ENCODE measurements around the gene HAPLN3.

Gene HAPLN3

DNA sequence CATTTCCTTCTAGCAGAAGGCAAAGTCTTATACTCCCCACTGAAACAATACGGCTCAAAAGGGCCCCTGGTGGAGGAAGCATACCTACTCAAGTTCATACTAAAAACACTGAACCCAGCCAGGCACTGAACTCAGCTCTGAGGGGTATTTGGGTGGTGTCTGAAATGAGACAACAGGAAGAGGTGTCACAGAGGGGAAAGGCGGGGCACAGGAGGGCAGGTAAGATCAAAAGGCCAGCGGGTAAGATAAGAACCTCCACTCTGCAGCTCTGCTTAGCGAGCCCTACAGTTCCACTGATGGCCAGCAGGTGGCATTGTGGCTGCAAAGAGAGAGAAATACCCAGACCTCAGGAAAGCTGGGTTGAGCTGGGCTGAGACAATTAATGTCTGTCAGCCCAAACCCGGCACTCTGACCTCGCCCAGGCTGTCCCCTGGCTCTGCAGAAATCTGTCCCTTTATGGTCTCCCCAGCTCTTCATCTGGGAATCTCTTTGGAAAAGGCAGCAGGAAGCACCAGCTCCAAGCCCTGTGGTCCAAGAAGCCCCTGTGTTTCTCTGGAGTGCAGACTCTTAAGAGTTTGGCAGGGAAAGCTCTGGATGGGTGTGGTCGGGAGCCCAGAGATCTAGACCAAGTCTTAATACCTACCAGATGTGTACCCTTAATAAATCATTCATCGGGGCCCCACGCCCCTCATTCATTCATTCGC is 9.4 kb upstream of the HAPLN3 start:
- peaks cover 37% of the 10 kb centered on the region; the same call in 1 of the 2 replicates for H3K36me3 ChIP-seq (ENCODE audit: insufficient read depth, low read length)
- H3K79me2 ChIP-seq (ENCODE audit: insufficient read depth, low read length): peaks cover 29% of the 10 kb centered on the region; the same call in 1 of the 2 replicates
- peak overlapping the region; percentile 22 for H3K4me3 ChIP-seq (ENCODE audit: low read length, poor library complexity, severe bottlenecking)
- TF ChIP-seq, protein P1, sequence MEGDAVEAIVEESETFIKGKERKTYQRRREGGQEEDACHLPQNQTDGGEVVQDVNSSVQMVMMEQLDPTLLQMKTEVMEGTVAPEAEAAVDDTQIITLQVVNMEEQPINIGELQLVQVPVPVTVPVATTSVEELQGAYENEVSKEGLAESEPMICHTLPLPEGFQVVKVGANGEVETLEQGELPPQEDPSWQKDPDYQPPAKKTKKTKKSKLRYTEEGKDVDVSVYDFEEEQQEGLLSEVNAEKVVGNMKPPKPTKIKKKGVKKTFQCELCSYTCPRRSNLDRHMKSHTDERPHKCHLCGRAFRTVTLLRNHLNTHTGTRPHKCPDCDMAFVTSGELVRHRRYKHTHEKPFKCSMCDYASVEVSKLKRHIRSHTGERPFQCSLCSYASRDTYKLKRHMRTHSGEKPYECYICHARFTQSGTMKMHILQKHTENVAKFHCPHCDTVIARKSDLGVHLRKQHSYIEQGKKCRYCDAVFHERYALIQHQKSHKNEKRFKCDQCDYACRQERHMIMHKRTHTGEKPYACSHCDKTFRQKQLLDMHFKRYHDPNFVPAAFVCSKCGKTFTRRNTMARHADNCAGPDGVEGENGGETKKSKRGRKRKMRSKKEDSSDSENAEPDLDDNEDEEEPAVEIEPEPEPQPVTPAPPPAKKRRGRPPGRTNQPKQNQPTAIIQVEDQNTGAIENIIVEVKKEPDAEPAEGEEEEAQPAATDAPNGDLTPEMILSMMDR (conservative IDR thresholded peaks at IDR 0.05; ENCODE audit: low read length): peak; percentile 97
- TF ChIP-seq EZH2phosphoT487 (IDR thresholded peaks at IDR 0.05; ENCODE audit: borderline replicate concordance): no peak
- no peaks in the 10 kb centered on the region for H3K27me3 ChIP-seq (ENCODE audit: insufficient read depth, low read length, poor library complexity, severe bottlenecking)
- H3K4me2 ChIP-seq (ENCODE audit: low read depth, low read length, poor library complexity, severe bottlenecking): peak overlapping the region; percentile 53
- H3F3A ChIP-seq (ENCODE audit: low read depth): no peaks in the 10 kb centered on the region
- H3K9me3 ChIP-seq (ENCODE audit: insufficient read depth, low read depth, low read length): no peaks in the 10 kb centered on the region
- peaks cover 16% of the 10 kb centered on the region for H3K4me1 ChIP-seq (ENCODE audit: insufficient read depth, low read length, poor library complexity, severe bottlenecking)
- H4K20me1 ChIP-seq (ENCODE audit: insufficient read depth, low read length, poor library complexity, severe bottlenecking): peaks cover 11% of the 10 kb centered on the region
- H3K9ac ChIP-seq (ENCODE audit: low read depth, low read length, poor library complexity, severe bottlenecking): peak overlapping the region; percentile 31
- H2AFZ ChIP-seq (ENCODE audit: low read length): no peak overlapping the region
- no peaks in the 10 kb centered on the region for H3K9me2 ChIP-seq (replicated peaks; ENCODE audit: low read depth, low read length)

- peak overlapping the region; percentile 31 for H3K9ac ChIP-seq (ENCODE audit: low read depth, low read length, poor library complexity, severe bottlenecking)
- TF ChIP-seq EZH2phosphoT487 (IDR thresholded peaks at IDR 0.05; ENCODE audit: borderline replicate concordance): no peak
- TF ChIP-seq, protein P1 (conservative IDR thresholded peaks at IDR 0.05; ENCODE audit: low read length): no peak
- H3K79me2 ChIP-seq (ENCODE audit: insufficient read depth, low read length): peaks cover 24% of the 10 kb centered on the region; the same call in 1 of the 2 replicates
- H3K9me2 ChIP-seq (replicated peaks; ENCODE audit: low read depth, low read length): no peaks in the 10 kb centered on the region
- H3F3A ChIP-seq (ENCODE audit: low read depth): no peaks in the 10 kb centered on the region
- H3K4me2 ChIP-seq (ENCODE audit: low read depth, low read length, poor library complexity, severe bottlenecking): peak overlapping the region; percentile 53
- peak overlapping the region; percentile 22 for H3K4me3 ChIP-seq (ENCODE audit: low read length, poor library complexity, severe bottlenecking)
- peaks cover 11% of the 10 kb centered on the region for H4K20me1 ChIP-seq (ENCODE audit: insufficient read depth, low read length, poor library complexity, severe bottlenecking)
- peaks cover 37% of the 10 kb centered on the region; the same call in 1 of the 2 replicates for H3K36me3 ChIP-seq (ENCODE audit: insufficient read depth, low read length)
- no peak overlapping the region for H2AFZ ChIP-seq (ENCODE audit: low read length)
- peaks cover 11% of the 10 kb centered on the region for H3K4me1 ChIP-seq (ENCODE audit: insufficient read depth, low read length, poor library complexity, severe bottlenecking)
- H3K9me3 ChIP-seq (ENCODE audit: insufficient read depth, low read depth, low read length): no peaks in the 10 kb centered on the region
- no peaks in the 10 kb centered on the region for H3K27me3 ChIP-seq (ENCODE audit: insufficient read depth, low read length, poor library complexity, severe bottlenecking)
These were observed 8.9 kb upstream of the HAPLN3 start for GRCh38 chr15:88904257-88904623.

- Histone ChIP-seq H3F3A (ENCODE audit: low read depth) (no peaks in the 10 kb centered on the region), H4K20me1 (ENCODE audit: insufficient read depth, low read length, poor library complexity, severe bottlenecking) (peaks cover 8% of the 10 kb centered on the region), H3K9ac (ENCODE audit: low read depth, low read length, poor library complexity, severe bottlenecking) (no peak overlapping the region), H2AFZ (ENCODE audit: low read length) (no peak overlapping the region), H3K4me2 (ENCODE audit: low read depth, low read length, poor library complexity, severe bottlenecking) (no peak overlapping the region), H3K9me3 (ENCODE audit: insufficient read depth, low read depth, low read length) (no peaks in the 10 kb centered on the region), H3K4me1 (ENCODE audit: insufficient read depth, low read length, poor library complexity, severe bottlenecking) (peaks cover 7% of the 10 kb centered on the region), H3K27me3 (ENCODE audit: insufficient read depth, low read length, poor library complexity, severe bottlenecking) (no peaks in the 10 kb centered on the region), H3K79me2 (ENCODE audit: insufficient read depth, low read length) (peaks cover 10% of the 10 kb centered on the region; the same call in 1 of the 2 replicates), H3K36me3 (ENCODE audit: insufficient read depth, low read length) (peaks cover 37% of the 10 kb centered on the region; the same call in 1 of the 2 replicates), H3K4me3 (ENCODE audit: low read length, poor library complexity, severe bottlenecking) (no peak overlapping the region), H3K9me2 (replicated peaks; ENCODE audit: low read depth, low read length) (no peaks in the 10 kb centered on the region)
- no peak for TF ChIP-seq EZH2phosphoT487 (IDR thresholded peaks at IDR 0.05; ENCODE audit: borderline replicate concordance)
- TF ChIP-seq, protein P1 (conservative IDR thresholded peaks at IDR 0.05; ENCODE audit: low read length): no peak
These were observed 7.5 kb upstream of the HAPLN3 start for GRCh38 chr15:88902846-88903245.
